NCI-H526 treated with DMSO at 0.1 percent for 48 hours (cell line): ENCODE results near the gene UBE2D1.

ENCODE experiments used
- DNase-seq: peaks from one replicate; lab custom pipeline; 2025; lab: John Stamatoyannopoulos, UW

The UBE2D1 gene

GRCh38 chr10:58334817-58335305 is at the start of gene UBE2D1:
Gene UBE2D1, plus strand, starts transcription at chr10:58335006. Its CDS starts 196 bp downstream, at chr10:58335202.
- peak; percentile 15 for DNase-seq

GRCh38 chr10:58291538-58292174 is 43.1 kb upstream of the UBE2D1 start:
- peak; percentile 44 for DNase-seq

- no peak for DNase-seq
Measured at GRCh38 chr10:58293989-58294388, 40.8 kb upstream of the UBE2D1 start.

- DNase-seq, result no peak
Measured at GRCh38 chr10:58299580-58299979, 35.2 kb upstream of the UBE2D1 start.

- DNase-seq, result no peak
Measured at GRCh38 chr10:58300676-58301075, 34.1 kb upstream of the UBE2D1 start.

- DNase-seq, result no peak
Measured at GRCh38 chr10:58302254-58302653, 32.6 kb upstream of the UBE2D1 start.

- no peak for DNase-seq
Measured at GRCh38 chr10:58304099-58304633, 30.6 kb upstream of the UBE2D1 start.

GRCh38 chr10:58305821-58306220 is 29.0 kb upstream of the UBE2D1 start:
- DNase-seq, result no peak

GRCh38 chr10:58307676-58308075 is 27.1 kb upstream of the UBE2D1 start:
- no peak for DNase-seq

GRCh38 chr10:58311026-58311425 is 23.8 kb upstream of the UBE2D1 start:
- no peak for DNase-seq

- no peak for DNase-seq
Measured at GRCh38 chr10:58316874-58317273, 17.9 kb upstream of the UBE2D1 start.

- DNase-seq, result no peak
Measured at GRCh38 chr10:58318346-58318745, 16.5 kb upstream of the UBE2D1 start.

GRCh38 chr10:58319599-58319998 is 15.2 kb upstream of the UBE2D1 start:
- DNase-seq, result no peak

- no peak for DNase-seq
Measured at GRCh38 chr10:58320351-58321049, 14.3 kb upstream of the UBE2D1 start.

- no peak for DNase-seq
Measured at GRCh38 chr10:58322072-58322834, 12.6 kb upstream of the UBE2D1 start.

GRCh38 chr10:58322835-58323209 is 12.0 kb upstream of the UBE2D1 start:
- no peak for DNase-seq

GRCh38 chr10:58326967-58327381 is 7.8 kb upstream of the UBE2D1 start:
- DNase-seq, result no peak

- DNase-seq, result no peak
Measured at GRCh38 chr10:58328233-58328632, 6.6 kb upstream of the UBE2D1 start.

- no peak for DNase-seq
Measured at GRCh38 chr10:58330431-58330830, 4.4 kb upstream of the UBE2D1 start.

GRCh38 chr10:58331646-58332045 is 3.2 kb upstream of the UBE2D1 start:
- no peak for DNase-seq

GRCh38 chr10:58335306-58336005 is 650 bp downstream of the UBE2D1 start:
- peak; percentile 4 for DNase-seq

- no peak for DNase-seq
Measured at GRCh38 chr10:58336242-58336641, 1.4 kb downstream of the UBE2D1 start.
